ENCODE data around the gene MAGI2. TPM values are rescaled to one million over a fixed set of nuclear protein-coding genes. Genes with fewer than 3 reads are reported as not detected.

Gene MAGI2
- total RNA-seq, 1 experiment from 2014 or later, result 0.25 TPM

DNA sequence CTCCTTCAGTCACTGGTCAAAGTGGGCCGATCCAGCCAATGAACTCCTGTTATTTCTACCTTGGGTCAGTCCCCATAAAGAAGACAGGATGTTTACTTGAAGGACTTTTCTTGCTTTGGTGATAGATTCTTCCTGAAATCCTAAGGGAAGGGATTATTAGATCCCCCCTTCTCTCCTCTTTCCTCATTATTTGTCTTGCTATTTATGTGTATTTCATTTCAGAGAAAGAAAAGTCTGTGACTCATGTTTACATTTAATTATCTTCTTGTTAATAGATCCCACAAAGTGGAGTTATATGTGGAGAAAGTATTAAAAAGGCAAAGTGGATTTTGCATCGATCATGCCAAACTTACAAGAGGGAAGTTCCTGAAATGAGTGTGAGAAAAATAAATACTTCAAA lies 1313.4 kb downstream of the MAGI2 start:
- H3K4me1 ChIP-seq, result no peaks in the 10 kb centered on the region
- no peak overlapping the region for H3K4me3 Mint-ChIP-seq (ENCODE audit: unreplicated experiment)
- H3K4me1 Mint-ChIP-seq (ENCODE audit: low read depth, unreplicated experiment), result no peaks in the 10 kb centered on the region
- no peak for DNase-seq
- H3K9me3 Mint-ChIP-seq (ENCODE audit: unreplicated experiment), result no peaks in the 10 kb centered on the region
- H3K36me3 ChIP-seq (ENCODE audit: control insufficient read depth, insufficient read depth, low read length), result no peaks in the 10 kb centered on the region
- no peak overlapping the region for H3K4me3 ChIP-seq (ENCODE audit: low read depth, low read length)
- H3K27me3 ChIP-seq (replicated peaks; ENCODE audit: control insufficient read depth, insufficient read depth, low read length), result no peaks in the 10 kb centered on the region
- ChIA-PET POLR2A (no interaction called here), CTCF (no interaction called here)
- no peaks in the 10 kb centered on the region for H3K36me3 Mint-ChIP-seq (ENCODE audit: insufficient read depth, unreplicated experiment)
- intact Hi-C loops (cut with micrococcal nuclease; ENCODE audit: unreplicated experiment), result no loop called here
- H3K27ac Mint-ChIP-seq (ENCODE audit: unreplicated experiment), result no peak overlapping the region
- H3K27me3 Mint-ChIP-seq (ENCODE audit: insufficient read depth, unreplicated experiment), result peaks cover 22% of the 10 kb centered on the region
- TF ChIP-seq, protein P1, sequence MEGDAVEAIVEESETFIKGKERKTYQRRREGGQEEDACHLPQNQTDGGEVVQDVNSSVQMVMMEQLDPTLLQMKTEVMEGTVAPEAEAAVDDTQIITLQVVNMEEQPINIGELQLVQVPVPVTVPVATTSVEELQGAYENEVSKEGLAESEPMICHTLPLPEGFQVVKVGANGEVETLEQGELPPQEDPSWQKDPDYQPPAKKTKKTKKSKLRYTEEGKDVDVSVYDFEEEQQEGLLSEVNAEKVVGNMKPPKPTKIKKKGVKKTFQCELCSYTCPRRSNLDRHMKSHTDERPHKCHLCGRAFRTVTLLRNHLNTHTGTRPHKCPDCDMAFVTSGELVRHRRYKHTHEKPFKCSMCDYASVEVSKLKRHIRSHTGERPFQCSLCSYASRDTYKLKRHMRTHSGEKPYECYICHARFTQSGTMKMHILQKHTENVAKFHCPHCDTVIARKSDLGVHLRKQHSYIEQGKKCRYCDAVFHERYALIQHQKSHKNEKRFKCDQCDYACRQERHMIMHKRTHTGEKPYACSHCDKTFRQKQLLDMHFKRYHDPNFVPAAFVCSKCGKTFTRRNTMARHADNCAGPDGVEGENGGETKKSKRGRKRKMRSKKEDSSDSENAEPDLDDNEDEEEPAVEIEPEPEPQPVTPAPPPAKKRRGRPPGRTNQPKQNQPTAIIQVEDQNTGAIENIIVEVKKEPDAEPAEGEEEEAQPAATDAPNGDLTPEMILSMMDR (IDR thresholded peaks at IDR 0.05; ENCODE audit: insufficient read depth in 1 of 2, low read depth in 1 of 2, low read length in 1 of 2, severe bottlenecking in 1 of 2, unreplicated experiment in 1 of 2), result no peak
- BruUV-seq (replicated peaks), result no TSS peak
- H3K9me3 ChIP-seq, result no peaks in the 10 kb centered on the region

DNA sequence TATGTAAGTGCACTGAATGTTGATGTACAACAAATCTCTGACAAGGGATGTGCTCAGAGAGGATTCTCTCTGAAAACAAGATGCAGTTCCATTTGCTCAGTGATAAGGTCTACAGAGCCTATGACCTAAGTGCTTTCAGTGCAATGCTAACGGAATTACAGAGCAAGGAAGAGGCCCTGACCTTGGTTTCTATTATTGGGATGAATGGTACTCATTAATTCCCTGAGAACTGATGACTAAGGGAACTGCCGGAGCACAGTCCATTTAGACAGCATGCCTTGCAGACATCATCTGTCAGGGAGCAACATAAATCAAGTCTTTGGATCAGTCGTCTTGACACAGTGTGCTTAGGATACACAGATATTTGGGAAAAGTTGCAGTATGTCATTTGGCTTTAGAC lies 1314.1 kb downstream of the MAGI2 start:
- no peaks in the 10 kb centered on the region for H3K27me3 ChIP-seq (replicated peaks; ENCODE audit: control insufficient read depth, insufficient read depth, low read length)
- CTCF ChIA-PET, result no interaction called here
- POLR2A ChIA-PET, result no interaction called here
- TF ChIP-seq, protein P1 (IDR thresholded peaks at IDR 0.05; ENCODE audit: insufficient read depth in 1 of 2, low read depth in 1 of 2, low read length in 1 of 2, severe bottlenecking in 1 of 2, unreplicated experiment in 1 of 2), result no peak
- no peak overlapping the region for H3K27ac Mint-ChIP-seq (ENCODE audit: unreplicated experiment)
- no peak overlapping the region for H3K4me3 Mint-ChIP-seq (ENCODE audit: unreplicated experiment)
- H3K4me1 Mint-ChIP-seq (ENCODE audit: low read depth, unreplicated experiment), result no peaks in the 10 kb centered on the region
- no TSS peak for BruUV-seq (replicated peaks)
- no peaks in the 10 kb centered on the region for H3K36me3 ChIP-seq (ENCODE audit: control insufficient read depth, insufficient read depth, low read length)
- no peak for DNase-seq
- no peak overlapping the region for H3K4me3 ChIP-seq (ENCODE audit: low read depth, low read length)
- H3K4me1 ChIP-seq, result no peaks in the 10 kb centered on the region
- no peaks in the 10 kb centered on the region for H3K9me3 Mint-ChIP-seq (ENCODE audit: unreplicated experiment)
- no peaks in the 10 kb centered on the region for H3K9me3 ChIP-seq
- H3K36me3 Mint-ChIP-seq (ENCODE audit: insufficient read depth, unreplicated experiment), result no peaks in the 10 kb centered on the region
- intact Hi-C loops (cut with micrococcal nuclease; ENCODE audit: unreplicated experiment), result no loop called here
- peaks cover 18% of the 10 kb centered on the region for H3K27me3 Mint-ChIP-seq (ENCODE audit: insufficient read depth, unreplicated experiment)

DNA sequence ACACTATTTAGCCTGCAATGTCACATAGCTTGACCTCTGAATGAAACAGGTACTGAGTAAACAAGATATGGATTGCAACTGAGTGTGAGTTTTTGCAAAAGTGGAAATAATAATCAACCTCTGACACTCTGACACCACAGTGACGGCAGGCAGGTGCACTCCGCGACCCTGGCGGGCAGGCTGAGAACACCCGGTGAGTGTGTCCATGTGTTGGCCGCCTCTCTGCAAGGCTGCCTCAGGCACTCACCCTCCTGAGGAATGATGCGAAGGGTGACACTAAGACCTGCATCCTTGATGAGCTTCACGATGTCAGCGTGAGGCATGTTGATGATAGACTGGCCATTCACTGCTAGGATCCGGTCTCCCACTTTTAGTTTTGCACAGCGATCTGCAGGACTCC lies 1318.7 kb downstream of the MAGI2 start:
- POLR2A ChIA-PET, result no interaction called here
- intact Hi-C loops (cut with micrococcal nuclease; ENCODE audit: unreplicated experiment), result loop anchor here (1.0 to 2.0 kb wide), 3 partner anchors 92 to 300 kb away; no protein-coding TSS in a partner anchor
- Mint-ChIP-seq H3K36me3 (ENCODE audit: insufficient read depth, unreplicated experiment) (no peaks in the 10 kb centered on the region), H3K9me3 (ENCODE audit: unreplicated experiment) (no peaks in the 10 kb centered on the region), H3K4me3 (ENCODE audit: unreplicated experiment) (no peak overlapping the region), H3K27ac (ENCODE audit: unreplicated experiment) (no peak overlapping the region), H3K27me3 (ENCODE audit: insufficient read depth, unreplicated experiment) (peaks cover 5% of the 10 kb centered on the region), H3K4me1 (ENCODE audit: low read depth, unreplicated experiment) (no peaks in the 10 kb centered on the region)
- H3K4me1 ChIP-seq, result no peaks in the 10 kb centered on the region
- no peaks in the 10 kb centered on the region for H3K27me3 ChIP-seq (replicated peaks; ENCODE audit: control insufficient read depth, insufficient read depth, low read length)
- H3K36me3 ChIP-seq (ENCODE audit: control insufficient read depth, insufficient read depth, low read length), result no peaks in the 10 kb centered on the region
- no peaks in the 10 kb centered on the region for H3K9me3 ChIP-seq
- DNase-seq, result peak in 1 of 2 experiments; percentile 8
- CTCF ChIA-PET, result interaction anchor here (0.6 to 1.3 kb wide), 3 partner anchors 13 to 131 kb away, joined by 3 to 8 read pairs (median 5); no protein-coding TSS in a partner anchor
- BruUV-seq (replicated peaks), result no TSS peak
- TF ChIP-seq, protein P1 (IDR thresholded peaks at IDR 0.05; ENCODE audit: insufficient read depth in 1 of 2, low read depth in 1 of 2, low read length in 1 of 2, severe bottlenecking in 1 of 2, unreplicated experiment in 1 of 2), result no peak
- no peak overlapping the region for H3K4me3 ChIP-seq (ENCODE audit: low read depth, low read length)
